Keratinocyte (primary cell): ENCODE data around the gene HK2.

Source experiments
- EZH2 ChIP-seq: IDR thresholded peaks from one replicate; pipeline ENCODE4 v1.6.1; 2012; ENCODE audit warnings: inconsistent platforms, mild to moderate bottlenecking, low read length, moderate library complexity
- TF ChIP-seq, protein P1 (sequence below), 3 experiments: IDR thresholded peaks in 1 of 3; conservative IDR thresholded peaks in 1 of 3; optimal IDR thresholded peaks in 1 of 3; 2 replicates in 2 of 3; 3 replicates in 1 of 3; pipeline versions ENCODE3 to v1.5.1; 2011; ENCODE audit warnings: low read length in 3 of 3, mild to moderate bottlenecking in 3 of 3, moderate library complexity in 2 of 3, control low read depth in 1 of 3, inconsistent platforms in 1 of 3; ENCODE audit not compliant: insufficient read depth in 2 of 3; ENCODE audit errors: extremely low read depth in 1 of 3

DNA sequence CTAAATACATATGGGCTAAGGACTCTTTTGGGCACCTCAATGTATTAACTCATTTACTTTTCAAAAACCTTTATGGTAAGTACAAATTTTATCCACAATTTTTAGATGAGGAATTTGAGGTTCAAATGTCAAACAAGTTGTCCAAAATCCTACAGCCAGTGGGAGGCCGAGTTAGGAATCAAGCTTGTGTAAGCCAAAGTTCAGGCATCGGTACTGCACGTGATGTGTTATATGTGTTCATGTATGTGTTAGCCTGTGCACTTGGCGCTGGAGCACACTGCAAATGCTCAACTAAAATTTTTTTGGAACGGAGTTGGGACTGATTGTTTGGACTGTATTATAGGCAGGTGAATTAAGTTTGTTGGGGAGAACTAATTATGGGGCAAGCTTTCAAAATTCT is 22.7 kb downstream of the HK2 start:
- TF ChIP-seq, protein P1, sequence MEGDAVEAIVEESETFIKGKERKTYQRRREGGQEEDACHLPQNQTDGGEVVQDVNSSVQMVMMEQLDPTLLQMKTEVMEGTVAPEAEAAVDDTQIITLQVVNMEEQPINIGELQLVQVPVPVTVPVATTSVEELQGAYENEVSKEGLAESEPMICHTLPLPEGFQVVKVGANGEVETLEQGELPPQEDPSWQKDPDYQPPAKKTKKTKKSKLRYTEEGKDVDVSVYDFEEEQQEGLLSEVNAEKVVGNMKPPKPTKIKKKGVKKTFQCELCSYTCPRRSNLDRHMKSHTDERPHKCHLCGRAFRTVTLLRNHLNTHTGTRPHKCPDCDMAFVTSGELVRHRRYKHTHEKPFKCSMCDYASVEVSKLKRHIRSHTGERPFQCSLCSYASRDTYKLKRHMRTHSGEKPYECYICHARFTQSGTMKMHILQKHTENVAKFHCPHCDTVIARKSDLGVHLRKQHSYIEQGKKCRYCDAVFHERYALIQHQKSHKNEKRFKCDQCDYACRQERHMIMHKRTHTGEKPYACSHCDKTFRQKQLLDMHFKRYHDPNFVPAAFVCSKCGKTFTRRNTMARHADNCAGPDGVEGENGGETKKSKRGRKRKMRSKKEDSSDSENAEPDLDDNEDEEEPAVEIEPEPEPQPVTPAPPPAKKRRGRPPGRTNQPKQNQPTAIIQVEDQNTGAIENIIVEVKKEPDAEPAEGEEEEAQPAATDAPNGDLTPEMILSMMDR (optimal IDR thresholded peaks at IDR 0.05 in 1 of 3, IDR thresholded peaks at IDR 0.05 in 1 of 3, conservative IDR thresholded peaks at IDR 0.05 in 1 of 3; ENCODE audit: extremely low read depth in 1 of 3, insufficient read depth in 2 of 3, low read length in 3 of 3), result no peak
- no peak for TF ChIP-seq EZH2
